NCI-H524 (cell line): Measurements from ENCODE around the gene RCL1.
"Not testable (repeated sequence)": the region's sequence is repeated elsewhere in the genome, so short reads cannot be mapped to it uniquely, and the experiment has no call there.

Source experiments
- DNase-seq, 2 experiments: peaks; one replicate each; lab custom pipeline; 2025; lab: John Stamatoyannopoulos, UW

The RCL1 gene

GRCh38 chr9:4783191-4783590 lies 9.6 kb upstream of the RCL1 start:
- not testable (repeated sequence) for DNase-seq

GRCh38 chr9:4784403-4784802 lies 8.3 kb upstream of the RCL1 start:
- no peak for DNase-seq

- DNase-seq = no peak
Observed at GRCh38 chr9:4786599-4786998, 6.1 kb upstream of the RCL1 start.

- DNase-seq = no peak
Observed at GRCh38 chr9:4787876-4788275, 4.9 kb upstream of the RCL1 start.

- DNase-seq = no peak
Observed at GRCh38 chr9:4788703-4789102, 4.0 kb upstream of the RCL1 start.

- peak in 1 of 2 experiments; percentile 75 for DNase-seq
Observed at GRCh38 chr9:4792054-4792571, 631 bp upstream of the RCL1 start.

- DNase-seq = no peak
Observed at GRCh38 chr9:4793459-4794395, 983 bp downstream of the RCL1 start.

GRCh38 chr9:4794691-4795090 lies 1.9 kb downstream of the RCL1 start:
- no peak for DNase-seq

- DNase-seq = not testable (repeated sequence)
Observed at GRCh38 chr9:4795108-4795507, 2.4 kb downstream of the RCL1 start.

GRCh38 chr9:4796530-4796929 lies 3.8 kb downstream of the RCL1 start:
- no peak for DNase-seq

- DNase-seq = peak in 1 of 2 experiments; percentile 45
Observed at GRCh38 chr9:4796988-4797853, 4.5 kb downstream of the RCL1 start.

- DNase-seq = no peak
Observed at GRCh38 chr9:4797854-4798150, 5.1 kb downstream of the RCL1 start.

- peak; percentile 71 to 84 for DNase-seq
Observed at GRCh38 chr9:4798281-4799032, 5.7 kb downstream of the RCL1 start.

- no peak for DNase-seq
Observed at GRCh38 chr9:4799033-4799430, 6.3 kb downstream of the RCL1 start.

- no peak for DNase-seq
Observed at GRCh38 chr9:4799775-4800174, 7.0 kb downstream of the RCL1 start.

GRCh38 chr9:4801156-4801555 lies 8.4 kb downstream of the RCL1 start:
- no peak for DNase-seq

GRCh38 chr9:4803670-4804530 lies 11.2 kb downstream of the RCL1 start:
- no peak for DNase-seq

- no peak for DNase-seq
Observed at GRCh38 chr9:4804531-4805016, 11.8 kb downstream of the RCL1 start.

- no peak for DNase-seq
Observed at GRCh38 chr9:4805191-4805918, 12.6 kb downstream of the RCL1 start.

GRCh38 chr9:4810565-4810964 lies 17.8 kb downstream of the RCL1 start:
- no peak for DNase-seq
